Right lobe of liver (tissue), 6 donors: ENCODE data around the gene CIBAR2. TPM values are rescaled to one million over a fixed set of nuclear protein-coding genes. Genes with fewer than 3 reads are reported as not detected.

Experiments
- ATAC-seq, 4 donors: fragments of 200-7000 bp; cut with Tn5 transposase; one replicate each; pipeline ENCODE4 v1.9.1; 2020; ENCODE audit warnings: mild to moderate bottlenecking in 4 of 4, moderate library complexity in 4 of 4
- DNase-seq, 3 donors: peaks; one replicate each; pipeline ENCODE4 v3.0.0-alpha.2; 2020
- H3K27ac ChIP-seq, 3 donors: fragments of 200-600 bp; one replicate each; pipeline ENCODE4 v1.8.0; 2022
- H3K27me3 ChIP-seq, 2 donors: fragments of 200-600 bp; one replicate each; pipeline ENCODE4 v1.8.0; 2022
- H3K36me3 ChIP-seq, 4 donors: fragments of 200-600 bp; sonication (generic) in 1 of 4; one replicate each; pipeline versions ENCODE4 v1.5.1 to v1.8.0; 2017 to 2022; ENCODE audit warnings: control low read depth in 1 of 4
- H3K4me1 ChIP-seq, 4 donors: fragments of 200-600 bp; sonication (generic) in 1 of 4; one replicate each; pipeline versions ENCODE4 v1.5.1 to v1.8.0; 2017 to 2022; ENCODE audit warnings: control low read depth in 1 of 4
- H3K4me3 ChIP-seq, 3 donors: fragments of 200-600 bp; one replicate each; pipeline ENCODE4 v1.8.0; 2022
- H3K9me3 ChIP-seq, 4 donors: fragments of 200-600 bp; sonication (generic) in 1 of 4; one replicate each; pipeline versions ENCODE4 v1.5.1 to v1.8.0; 2017 to 2022; ENCODE audit warnings: control low read depth in 1 of 4
- POLR2A ChIP-seq: fragments of 450-650 bp; IDR thresholded peaks from one replicate; pipeline ENCODE4 v1.6.1; 2017; ENCODE audit warnings: antibody characterized with exemption, mild to moderate bottlenecking
- WGBS: methylation state at CpG from one replicate; pipeline ENCODE4 v1.1.6; 2018; ENCODE audit warnings: low coverage, low lambda C conversion rate; ENCODE audit not compliant: insufficient coverage; ENCODE audit errors: missing lambda C conversion rate; 5-methylcytosine and 5-hydroxymethylcytosine counted together
- intact Hi-C, 2 donors: fragments of 100-400 bp; cut with DNase I; formaldehyde crosslinking; loops; one replicate each; pipeline versions ENCODE4 v1.11.2 to v1.14.1; 2022
- total RNA-seq, 6 experiments: library from RNA; depleted of rRNA in 2 of 6; stranded (reverse); fragments of >200 nt in 2 of 6; fragmentation: NEBNext Ultra II Directional in 3 of 6; extraction: Animal tissue kit (Norgen Biotek cat#: 25700) in 3 of 6; gene quantifications; one replicate each; pipeline versions ENCODE4 v1.1.0 to v1.2.4, GENCODE V29; 2016 to 2023
- TF ChIP-seq, protein P1 (sequence below), 4 donors: fragments of 200-600 bp in 3 of 4; fragments of 450-650 bp in 1 of 4; IDR thresholded peaks; one replicate each; pipeline versions ENCODE4 v1.5.1 to v1.8.0; 2016 to 2022; ENCODE audit warnings: antibody characterized with exemption in 4 of 4, mild to moderate bottlenecking in 2 of 4
- donor health status: DM: no; HTN: yes; CAD: no.
- donor health status: DM: no; HTN: no; CAD: no.
- donor health status: DM: no; HTN: no; CAD: no.
- donor health status: DM: no; HTN: yes; CAD: no.
- donor health status: DM: no; HTN: yes; CAD: no.

The CIBAR2 gene
- total RNA-seq, 6 experiments from 2014 or later, result not detected

DNA sequence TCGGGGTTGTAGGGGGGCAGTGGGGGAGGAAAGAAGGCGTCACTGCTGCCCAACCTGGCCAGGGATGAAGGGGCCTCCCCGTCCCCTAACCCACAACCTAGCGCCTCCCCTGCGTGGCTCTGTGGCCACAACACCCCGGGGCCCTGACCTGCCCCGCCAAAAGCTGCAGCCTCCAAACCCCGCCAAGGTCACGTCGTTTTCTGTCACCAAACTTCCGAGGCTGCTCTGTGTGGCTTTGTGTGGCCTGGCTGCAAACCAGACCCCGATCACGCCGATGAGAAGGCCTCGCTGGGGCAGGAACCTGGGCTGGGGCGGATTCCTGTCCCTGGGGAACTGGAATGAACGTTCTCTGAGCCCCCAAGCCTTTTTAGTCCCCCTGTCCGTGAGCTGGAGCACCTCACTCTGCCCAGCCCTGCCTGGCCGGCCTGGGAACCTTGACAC lies 30.5 kb upstream of the CIBAR2 start:
- no peak for DNase-seq
- intact Hi-C loops, result no loop called here
- WGBS, result 48% methylated on average over 8 of the region's 19 CpGs

DNA sequence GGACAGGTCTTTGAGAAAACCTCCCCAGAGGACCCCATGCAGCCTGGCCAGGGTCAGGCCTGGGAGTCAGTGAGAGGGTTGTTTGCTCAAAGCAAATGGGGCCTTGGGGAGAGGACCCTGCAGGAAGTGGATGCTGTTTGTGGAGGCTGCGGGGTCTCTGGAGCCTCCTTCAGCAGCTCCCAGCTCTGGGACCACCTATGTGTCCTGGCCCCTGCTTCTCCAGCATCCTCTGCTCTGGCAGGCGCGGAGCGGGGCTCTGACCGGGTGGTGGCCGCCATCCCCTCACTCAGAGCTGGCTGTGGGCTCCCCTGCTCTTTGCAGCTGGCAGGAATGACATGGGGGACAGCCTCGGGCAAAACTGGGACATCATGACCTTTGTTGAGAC lies 29.8 kb upstream of the CIBAR2 start:
- H3K9me3 ChIP-seq, result no peaks in the 10 kb centered on the region
- H3K27me3 ChIP-seq, result no peaks in the 10 kb centered on the region
- TF ChIP-seq, protein P1, sequence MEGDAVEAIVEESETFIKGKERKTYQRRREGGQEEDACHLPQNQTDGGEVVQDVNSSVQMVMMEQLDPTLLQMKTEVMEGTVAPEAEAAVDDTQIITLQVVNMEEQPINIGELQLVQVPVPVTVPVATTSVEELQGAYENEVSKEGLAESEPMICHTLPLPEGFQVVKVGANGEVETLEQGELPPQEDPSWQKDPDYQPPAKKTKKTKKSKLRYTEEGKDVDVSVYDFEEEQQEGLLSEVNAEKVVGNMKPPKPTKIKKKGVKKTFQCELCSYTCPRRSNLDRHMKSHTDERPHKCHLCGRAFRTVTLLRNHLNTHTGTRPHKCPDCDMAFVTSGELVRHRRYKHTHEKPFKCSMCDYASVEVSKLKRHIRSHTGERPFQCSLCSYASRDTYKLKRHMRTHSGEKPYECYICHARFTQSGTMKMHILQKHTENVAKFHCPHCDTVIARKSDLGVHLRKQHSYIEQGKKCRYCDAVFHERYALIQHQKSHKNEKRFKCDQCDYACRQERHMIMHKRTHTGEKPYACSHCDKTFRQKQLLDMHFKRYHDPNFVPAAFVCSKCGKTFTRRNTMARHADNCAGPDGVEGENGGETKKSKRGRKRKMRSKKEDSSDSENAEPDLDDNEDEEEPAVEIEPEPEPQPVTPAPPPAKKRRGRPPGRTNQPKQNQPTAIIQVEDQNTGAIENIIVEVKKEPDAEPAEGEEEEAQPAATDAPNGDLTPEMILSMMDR (IDR thresholded peaks at IDR 0.05), result no peak
- TF ChIP-seq POLR2A, result no peak
- no peak for DNase-seq
- H3K4me1 ChIP-seq, result peaks cover 0 to 9% (median 3%) of the 10 kb centered on the region in 4 donors
- H3K36me3 ChIP-seq, result no peaks in the 10 kb centered on the region
- intact Hi-C loops, result no loop called here
- no peak for ATAC-seq
- no CpG with 5 or more reads among the region's 7 CpGs for WGBS
- no peak overlapping the region for H3K4me3 ChIP-seq
- H3K27ac ChIP-seq, result no peak overlapping the region

More for the DNA sequence above, 30.5 kb upstream of the CIBAR2 start:
- no peaks in the 10 kb centered on the region for H3K9me3 ChIP-seq
- H3K36me3 ChIP-seq, result no peaks in the 10 kb centered on the region
- no peak overlapping the region for H3K27ac ChIP-seq
- no peak for TF ChIP-seq POLR2A
- TF ChIP-seq, protein P1 (IDR thresholded peaks at IDR 0.05), result no peak
- ATAC-seq, result no peak
- peaks cover 0 to 7% (median 2%) of the 10 kb centered on the region in 4 donors for H3K4me1 ChIP-seq
- no peaks in the 10 kb centered on the region for H3K27me3 ChIP-seq
- no peak overlapping the region for H3K4me3 ChIP-seq

DNA sequence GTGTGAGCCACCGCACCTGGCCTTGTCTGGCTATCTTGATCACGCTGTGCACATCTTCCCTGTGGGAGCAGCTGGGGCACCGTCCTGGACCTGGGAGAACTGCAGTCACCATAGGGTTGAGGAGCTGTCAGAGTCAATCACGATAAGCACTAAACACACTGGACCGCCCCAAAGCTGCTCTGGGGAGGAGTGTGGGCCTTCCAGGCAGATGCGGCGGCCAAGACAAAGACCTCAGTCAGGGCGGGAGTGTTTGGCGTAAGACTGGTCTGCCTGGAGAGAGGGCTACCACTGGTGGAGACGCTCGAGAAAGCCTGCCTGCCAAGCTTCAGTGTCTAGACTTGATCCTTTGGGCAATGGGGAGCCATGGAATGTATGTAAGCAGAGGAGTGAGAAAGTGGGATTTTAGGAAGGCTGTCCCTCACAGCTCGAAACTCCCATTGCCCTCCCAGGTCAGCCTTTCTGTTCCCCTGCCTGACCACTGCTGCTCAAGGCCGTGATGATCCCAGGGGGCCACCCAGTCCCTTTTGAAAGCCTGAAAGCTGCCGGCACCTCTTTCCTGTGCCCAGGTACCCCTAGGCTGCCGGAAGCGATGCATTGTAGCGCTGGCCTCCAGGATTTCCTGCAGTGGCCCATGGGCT lies 29.3 kb upstream of the CIBAR2 start:
- no peak for ATAC-seq
- no peaks in the 10 kb centered on the region for H3K27me3 ChIP-seq
- peaks cover 0 to 10% (median 4%) of the 10 kb centered on the region in 4 donors for H3K4me1 ChIP-seq
- H3K9me3 ChIP-seq, result peaks cover 0 to 2% (median 0%) of the 10 kb centered on the region in 4 donors
- H3K4me3 ChIP-seq, result no peak overlapping the region
- WGBS, result no CpG with 5 or more reads among the region's 17 CpGs
- H3K27ac ChIP-seq, result no peak overlapping the region
- intact Hi-C loops, result no loop called here
- H3K36me3 ChIP-seq, result no peaks in the 10 kb centered on the region
- TF ChIP-seq, protein P1 (IDR thresholded peaks at IDR 0.05), result no peak
- no peak for TF ChIP-seq POLR2A
- DNase-seq, result no peak

DNA sequence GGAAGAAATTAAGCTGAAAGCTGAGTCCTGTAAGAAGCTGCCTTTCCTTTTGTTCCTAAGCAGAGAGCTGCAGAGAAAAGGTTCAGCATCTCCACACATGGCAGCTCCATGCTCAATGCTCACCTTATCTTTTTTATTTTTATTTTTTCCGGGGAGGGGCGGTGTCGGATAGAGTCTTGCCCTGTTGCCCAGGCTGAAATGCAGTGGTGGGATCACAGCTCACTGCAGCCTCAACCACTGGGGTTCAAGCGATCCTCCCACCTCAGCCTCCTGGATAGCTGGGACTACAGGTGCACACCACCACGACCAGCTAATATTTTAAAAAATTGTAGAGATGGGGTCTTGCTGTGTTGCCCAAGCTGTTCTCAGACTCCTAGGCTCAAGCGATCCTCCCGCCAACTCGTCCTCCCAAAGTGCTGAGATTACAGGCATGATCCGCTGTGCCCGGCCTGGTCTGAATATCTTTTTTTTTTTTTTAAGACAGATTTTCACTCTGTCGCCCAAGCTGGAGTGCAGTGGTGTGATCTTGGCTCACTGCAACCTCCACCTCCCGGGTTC lies 28.3 kb upstream of the CIBAR2 start:
- no peak for ATAC-seq
- no peaks in the 10 kb centered on the region for H3K27me3 ChIP-seq
- TF ChIP-seq, protein P1 (IDR thresholded peaks at IDR 0.05), result no peak
- no peak for TF ChIP-seq POLR2A
- WGBS, result 78% methylated on average over 10 of the region's 12 CpGs
- peaks cover 0 to 5% (median 0%) of the 10 kb centered on the region in 4 donors for H3K9me3 ChIP-seq
- intact Hi-C loops, result no loop called here
- H3K4me1 ChIP-seq, result peaks cover 0 to 10% (median 3%) of the 10 kb centered on the region in 4 donors
- H3K36me3 ChIP-seq, result no peaks in the 10 kb centered on the region
- H3K4me3 ChIP-seq, result no peak overlapping the region
- H3K27ac ChIP-seq, result no peak overlapping the region
- DNase-seq, result no peak
